Stimulated activated memory B cell treated with anti-CD40 and anti-IgM and Interleukin-4, amounts not matched to agents 10 μg/mL and 1 μg/mL and 100 μg/mL, for 72 hours (primary cell): Measurements from ENCODE around the gene LAPTM5.
A peak's percentile ranks its signal among the peaks of the same experiment; 100 is the strongest.

ENCODE experiments used
- ATAC-seq: fragments of 150-1000 bp; cut with Tn5 transposase; 2 replicates; pipeline ENCODE4 v1.10.0; 2021
- H3K27ac Mint-ChIP-seq: one replicate; pipeline ENCODE4 v1.8.0; 2022; ENCODE audit warnings: mild to moderate bottlenecking, mixed read lengths
- H3K27me3 Mint-ChIP-seq: one replicate; pipeline ENCODE4 v1.8.0; 2022; ENCODE audit warnings: mixed read lengths
- H3K36me3 Mint-ChIP-seq: one replicate; pipeline ENCODE4 v1.8.0; 2022; ENCODE audit warnings: mixed read lengths
- H3K4me1 Mint-ChIP-seq: one replicate; pipeline ENCODE4 v1.8.0; 2022; ENCODE audit warnings: mixed read lengths
- H3K4me3 Mint-ChIP-seq: one replicate; pipeline ENCODE4 v1.8.0; 2022; ENCODE audit warnings: mild to moderate bottlenecking, moderate library complexity, mixed read lengths
- H3K9me3 Mint-ChIP-seq: one replicate; pipeline ENCODE4 v1.8.0; 2022; ENCODE audit warnings: mixed read lengths

LAPTM5 gene

DNA sequence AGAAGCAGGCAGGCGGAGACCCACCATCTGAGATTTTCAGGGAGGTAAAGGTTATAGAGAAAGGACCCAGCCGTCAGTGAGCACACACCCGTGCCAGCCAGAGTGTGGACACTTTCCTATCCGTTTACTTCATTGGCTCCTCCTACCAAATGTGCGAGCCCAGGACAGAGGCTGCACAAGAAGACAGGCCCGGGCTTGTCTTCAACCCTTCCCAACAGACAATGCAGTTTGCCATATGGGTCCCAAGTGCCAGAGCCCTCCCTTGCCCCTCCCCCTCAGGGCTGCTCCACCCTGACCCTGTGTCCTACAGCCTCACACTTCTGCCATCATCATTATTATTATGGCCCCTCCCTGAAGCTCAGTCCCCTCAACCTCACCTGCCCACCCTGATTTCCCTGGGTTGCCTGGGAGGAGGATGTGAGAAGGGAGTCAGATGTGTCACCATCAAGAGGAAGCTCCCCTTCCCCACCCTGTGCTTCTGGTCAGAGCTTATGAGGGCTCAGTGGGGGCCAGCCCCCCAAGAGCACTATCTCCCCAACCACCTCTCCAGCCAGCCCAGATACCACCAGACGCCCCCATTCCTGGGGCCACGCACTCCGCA is 9.4 kb downstream of the LAPTM5 start:
- no peaks in the 10 kb centered on the region for H3K27me3 Mint-ChIP-seq
- H3K9me3 Mint-ChIP-seq, result no peaks in the 10 kb centered on the region
- peaks cover 98% of the 10 kb centered on the region for H3K4me1 Mint-ChIP-seq
- H3K27ac Mint-ChIP-seq, result peak overlapping the region; percentile 90
- peak overlapping the region; percentile 88 for H3K4me3 Mint-ChIP-seq
- ATAC-seq, result no peak
- H3K36me3 Mint-ChIP-seq, result peaks cover 88% of the 10 kb centered on the region

DNA sequence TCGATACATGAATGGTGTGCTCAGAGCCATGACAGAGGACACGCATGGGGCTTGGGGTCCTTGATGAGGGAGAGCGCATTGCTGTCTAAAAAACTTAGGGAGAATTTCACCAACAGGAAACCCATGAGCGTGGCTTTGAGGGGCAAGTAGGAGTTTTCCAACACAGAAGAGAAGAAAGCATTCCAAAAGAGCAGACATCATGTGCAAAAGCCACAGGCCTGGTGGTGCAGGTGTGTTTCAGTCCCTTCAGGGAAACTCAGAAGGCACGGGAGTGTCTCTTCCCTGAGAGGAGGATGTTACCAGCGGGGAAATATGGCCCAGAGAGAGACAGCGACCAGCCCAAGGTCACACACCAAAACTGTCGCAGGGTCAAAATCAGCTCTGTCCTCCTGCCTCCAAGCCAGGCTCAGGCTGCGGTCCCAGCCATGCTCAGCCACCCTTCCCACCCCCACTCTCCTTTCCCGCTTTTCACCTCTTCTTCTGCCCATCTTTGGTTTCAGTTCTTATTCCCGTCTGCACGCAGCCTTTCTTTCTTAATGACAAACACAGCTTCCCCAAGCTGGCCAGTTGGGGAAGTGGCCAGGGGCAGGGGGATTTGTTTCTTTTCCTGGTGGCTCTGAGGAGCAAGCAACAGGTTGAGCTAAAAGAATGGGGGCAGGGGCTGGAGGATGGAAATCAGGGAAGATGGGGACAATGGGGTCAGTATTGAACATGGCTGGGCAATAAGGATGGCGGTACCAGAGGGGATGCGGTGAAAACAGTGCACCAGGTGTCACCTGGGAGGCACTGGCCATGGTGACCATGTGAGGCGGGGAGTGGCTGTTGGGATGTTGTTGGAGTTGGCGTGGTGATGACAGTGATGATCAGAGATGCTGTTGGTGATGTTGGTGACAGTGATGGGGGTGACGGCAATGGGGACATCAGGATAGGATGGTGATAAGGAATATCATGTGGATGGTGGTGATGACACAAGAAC is 10.3 kb downstream of the LAPTM5 start:
- Mint-ChIP-seq H3K4me3 (peak overlapping the region; percentile 88), H3K27me3 (no peaks in the 10 kb centered on the region), H3K36me3 (peaks cover 86% of the 10 kb centered on the region), H3K27ac (peak overlapping the region; percentile 90), H3K9me3 (no peaks in the 10 kb centered on the region), H3K4me1 (peaks cover 96% of the 10 kb centered on the region)
- no peak for ATAC-seq

DNA sequence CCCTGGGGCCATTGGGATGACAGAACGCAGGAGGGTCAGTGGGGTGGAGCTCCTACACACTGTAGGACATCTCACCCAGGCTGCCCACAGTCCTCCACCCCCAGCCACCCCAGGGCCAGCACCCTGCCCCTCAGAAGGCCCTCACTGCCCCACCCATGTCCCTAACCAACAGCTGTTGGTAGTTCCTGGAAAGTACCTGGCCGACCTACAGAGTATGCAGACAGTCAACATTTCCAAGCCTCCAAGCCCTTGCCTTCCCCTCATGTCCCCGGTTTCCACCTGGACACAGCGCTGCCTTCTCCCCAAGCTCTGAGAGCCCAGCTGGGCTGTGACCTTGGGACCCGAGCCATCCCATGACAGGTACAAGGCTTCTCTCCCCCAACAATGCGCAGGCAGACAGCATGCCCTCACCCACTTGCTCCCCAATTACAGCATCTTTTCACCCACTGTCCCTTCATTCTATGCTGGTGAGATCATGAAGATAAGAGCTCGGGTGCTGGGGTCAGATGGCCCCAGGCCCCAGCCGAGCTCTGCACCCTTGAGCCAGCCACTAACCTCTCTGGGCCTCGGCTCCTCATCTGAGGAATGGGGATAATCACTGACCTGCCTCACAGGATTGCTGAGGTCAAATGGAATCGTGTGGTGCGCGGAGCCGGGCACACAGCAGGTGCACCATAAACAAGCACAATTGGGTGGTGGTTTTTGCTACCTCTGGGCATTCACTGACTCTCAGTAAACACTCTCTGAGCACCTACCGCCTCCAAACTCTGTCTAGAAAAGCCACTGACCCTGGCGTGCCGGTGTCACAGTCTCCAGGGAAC is 11.2 kb downstream of the LAPTM5 start:
- no peaks in the 10 kb centered on the region for H3K9me3 Mint-ChIP-seq
- ATAC-seq, result peak; percentile 42
- no peaks in the 10 kb centered on the region for H3K27me3 Mint-ChIP-seq
- H3K4me1 Mint-ChIP-seq, result peaks cover 96% of the 10 kb centered on the region
- H3K4me3 Mint-ChIP-seq, result peak overlapping the region; percentile 88
- H3K27ac Mint-ChIP-seq, result peak overlapping the region; percentile 90
- H3K36me3 Mint-ChIP-seq, result peaks cover 92% of the 10 kb centered on the region

DNA sequence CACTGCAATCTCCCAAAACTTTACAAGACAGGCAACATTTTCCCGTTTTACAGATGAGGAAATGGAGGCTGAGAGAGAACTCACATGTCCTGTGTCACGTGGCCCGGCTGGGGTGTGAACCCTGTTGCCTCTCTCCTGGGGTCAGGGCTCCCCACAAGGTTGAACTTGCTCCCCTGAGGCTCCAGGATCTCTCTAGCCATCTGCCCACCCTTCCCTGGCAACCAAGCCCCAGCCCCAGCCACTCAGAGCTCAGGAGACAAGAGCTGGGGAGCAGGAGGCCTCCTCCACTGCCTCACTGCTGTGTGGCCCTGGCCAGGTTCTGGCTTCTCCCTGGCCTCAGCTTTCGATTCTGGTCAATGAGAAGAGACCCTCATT is 11.8 kb downstream of the LAPTM5 start:
- Mint-ChIP-seq H3K27ac (peak overlapping the region; percentile 90), H3K4me1 (peaks cover 96% of the 10 kb centered on the region), H3K27me3 (no peaks in the 10 kb centered on the region), H3K36me3 (peaks cover 93% of the 10 kb centered on the region), H3K9me3 (no peaks in the 10 kb centered on the region), H3K4me3 (peak overlapping the region; percentile 88)
- ATAC-seq, result no peak

DNA sequence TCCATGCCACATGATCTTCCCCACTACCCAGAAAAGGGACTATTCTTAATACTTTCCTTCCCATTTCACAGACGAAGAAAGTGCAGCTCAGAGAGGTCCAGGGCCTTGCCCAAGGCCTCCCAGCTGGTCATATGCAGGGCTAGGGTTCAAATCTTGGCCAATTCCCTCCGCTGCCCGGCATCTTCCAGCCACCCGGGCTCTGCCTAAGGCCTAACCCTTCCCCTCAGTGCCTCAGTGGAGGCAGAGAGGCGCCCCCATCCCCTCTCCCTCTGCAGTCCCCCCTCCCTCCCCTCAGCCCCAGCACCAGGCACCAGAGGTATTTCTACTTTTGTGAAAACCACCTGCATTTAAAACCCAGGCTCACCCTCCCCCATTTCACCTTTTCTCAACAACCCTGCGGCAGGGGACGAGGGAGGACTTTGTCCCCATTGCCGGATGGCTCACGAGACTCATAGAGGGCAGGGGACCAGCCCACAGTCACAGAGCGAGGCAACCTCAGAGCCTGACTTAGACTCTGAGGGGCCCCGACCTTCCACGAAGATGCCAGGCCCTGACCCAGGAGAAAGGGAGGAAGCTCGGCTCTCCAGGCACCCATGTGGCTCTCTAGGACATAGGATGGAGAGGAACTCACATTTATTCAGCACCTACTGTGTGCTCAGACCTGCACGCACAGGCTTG is 12.3 kb downstream of the LAPTM5 start:
- Mint-ChIP-seq H3K9me3 (no peaks in the 10 kb centered on the region), H3K4me1 (peaks cover 96% of the 10 kb centered on the region), H3K36me3 (peaks cover 93% of the 10 kb centered on the region), H3K27ac (peak overlapping the region; percentile 90), H3K27me3 (no peaks in the 10 kb centered on the region), H3K4me3 (peak overlapping the region; percentile 88)
- no peak for ATAC-seq

DNA sequence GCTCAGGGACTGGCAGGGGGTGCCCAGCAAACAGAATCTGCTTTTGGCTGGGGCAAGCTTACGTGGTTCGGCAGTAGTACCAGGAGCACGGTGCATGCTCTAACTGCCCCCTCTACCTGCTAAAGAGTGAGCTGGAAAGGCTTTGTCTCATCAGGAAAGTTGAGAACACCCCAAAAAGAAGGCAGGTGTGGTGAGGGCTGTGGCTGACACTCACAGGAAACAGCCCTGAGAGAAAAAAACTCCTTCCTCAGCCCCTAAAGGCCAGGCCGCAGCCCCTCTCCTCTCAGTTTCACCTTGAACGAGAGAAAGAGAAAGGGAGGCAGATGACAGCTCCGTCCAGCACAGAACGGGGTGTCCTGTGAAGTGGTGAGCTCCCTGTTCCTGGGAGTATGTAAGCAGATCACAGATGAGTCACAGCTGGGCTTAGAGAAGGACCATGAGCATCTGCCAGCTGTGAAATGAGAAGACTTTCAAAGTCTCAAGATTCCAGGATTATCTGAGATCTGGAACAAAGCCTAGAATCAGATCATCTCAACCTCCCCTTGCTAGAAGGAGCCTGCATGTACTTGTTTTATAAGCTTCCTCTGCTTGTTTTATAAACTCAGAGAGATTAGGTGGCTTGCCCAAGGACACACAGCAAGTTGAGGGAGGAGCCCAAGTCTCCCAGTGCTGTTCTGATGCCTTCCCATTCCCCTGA is 13.4 kb downstream of the LAPTM5 start:
- H3K36me3 Mint-ChIP-seq, result peaks cover 93% of the 10 kb centered on the region
- peak overlapping the region; percentile 69 for H3K4me3 Mint-ChIP-seq
- no peaks in the 10 kb centered on the region for H3K9me3 Mint-ChIP-seq
- peak overlapping the region; percentile 90 for H3K27ac Mint-ChIP-seq
- H3K4me1 Mint-ChIP-seq, result peaks cover 96% of the 10 kb centered on the region
- ATAC-seq, result peak; percentile 44
- no peaks in the 10 kb centered on the region for H3K27me3 Mint-ChIP-seq

DNA sequence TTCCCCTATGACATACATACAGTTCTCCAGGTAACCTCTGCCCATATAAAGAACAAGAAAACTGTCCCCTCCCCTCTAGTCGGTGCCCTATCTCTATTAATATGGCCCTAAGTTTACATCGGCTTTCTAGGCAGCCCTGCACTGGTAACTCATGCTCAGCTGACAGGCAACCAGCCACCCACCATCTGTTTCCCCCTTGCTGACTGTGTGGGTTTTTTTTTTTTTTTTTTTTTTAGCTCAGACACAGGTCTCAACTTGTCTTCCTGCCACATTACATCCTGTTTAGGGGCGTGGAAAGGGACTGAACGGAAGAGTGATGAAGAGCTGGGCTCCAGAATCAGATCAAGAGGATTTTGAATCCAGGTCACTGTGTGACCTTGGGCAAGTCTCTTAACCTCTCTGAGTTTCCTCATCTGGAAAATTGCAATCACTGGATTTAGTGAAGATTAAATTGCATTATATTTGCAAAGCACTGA is 14.0 kb downstream of the LAPTM5 start:
- H3K4me1 Mint-ChIP-seq, result peaks cover 96% of the 10 kb centered on the region
- H3K36me3 Mint-ChIP-seq, result peaks cover 93% of the 10 kb centered on the region
- no peaks in the 10 kb centered on the region for H3K27me3 Mint-ChIP-seq
- no peaks in the 10 kb centered on the region for H3K9me3 Mint-ChIP-seq
- H3K4me3 Mint-ChIP-seq, result peak overlapping the region; percentile 69
- H3K27ac Mint-ChIP-seq, result peak overlapping the region; percentile 90
- peak; percentile 81 for ATAC-seq

DNA sequence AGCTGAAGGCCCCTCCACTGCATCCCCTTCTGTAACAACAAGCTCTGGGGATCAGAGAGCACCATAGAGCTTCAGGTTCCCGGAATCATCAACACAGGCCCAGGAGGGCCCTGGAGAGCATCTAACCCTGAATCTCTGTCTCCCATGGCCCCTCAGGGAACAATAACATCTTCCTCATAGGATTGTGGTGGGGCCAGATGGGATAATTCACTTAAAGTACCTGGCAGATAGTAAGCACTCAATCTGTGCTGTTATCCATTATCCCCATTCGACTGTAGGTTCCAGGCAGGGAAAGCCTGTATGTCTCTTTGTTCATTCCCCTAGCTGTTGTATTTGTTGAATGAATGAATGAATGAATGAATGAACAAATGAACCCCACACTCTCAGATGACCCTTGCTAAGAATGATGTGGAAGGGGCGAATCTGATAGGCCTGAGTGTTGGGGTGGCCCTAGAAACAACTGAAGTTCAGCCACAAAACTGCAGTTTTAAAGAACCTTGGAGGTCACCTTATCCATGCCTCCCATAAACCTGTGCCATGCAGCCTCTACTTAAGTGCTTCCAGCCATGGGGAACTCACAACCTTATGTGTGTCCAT is 14.5 kb downstream of the LAPTM5 start:
- no peak for ATAC-seq
- Mint-ChIP-seq H3K9me3 (no peaks in the 10 kb centered on the region), H3K36me3 (peaks cover 94% of the 10 kb centered on the region)

DNA sequence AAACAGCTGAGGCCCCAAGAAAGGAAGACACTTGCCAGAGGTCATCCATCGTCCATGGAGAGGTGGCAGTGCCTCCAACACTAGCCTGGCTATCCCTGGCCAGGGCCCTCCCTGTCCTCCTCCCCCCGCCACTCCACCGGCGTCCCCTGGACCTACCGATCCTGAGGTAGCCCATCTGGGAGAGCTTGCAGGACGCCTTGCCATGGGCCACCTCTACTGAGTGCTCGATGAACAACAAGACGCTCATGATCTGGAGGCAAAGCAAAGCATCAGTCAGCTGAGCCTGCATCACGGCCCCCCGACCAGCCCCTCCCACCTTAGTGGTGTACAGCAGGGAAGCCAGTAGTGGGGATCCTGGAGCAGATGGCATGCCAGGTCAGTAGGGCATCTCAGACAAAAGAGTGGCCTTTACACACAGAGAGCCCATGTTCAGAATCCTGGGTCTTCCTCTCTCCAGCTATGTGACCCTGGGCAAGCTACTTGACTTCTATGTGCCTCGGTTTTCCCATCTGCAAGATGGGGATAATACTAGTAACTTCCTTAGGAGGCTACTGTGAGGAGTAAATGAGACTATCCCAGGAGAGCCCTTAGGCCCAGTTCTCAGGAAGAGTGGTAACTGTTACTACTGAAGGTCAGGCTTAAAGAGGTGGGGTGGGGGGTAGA is 15.1 kb downstream of the LAPTM5 start:
- no peak for ATAC-seq
- peak overlapping the region; percentile 80 for H3K27ac Mint-ChIP-seq
- H3K4me1 Mint-ChIP-seq, result peaks cover 91% of the 10 kb centered on the region

More for the DNA sequence above, 14.5 kb downstream of the LAPTM5 start:
- peak overlapping the region; percentile 90 for H3K27ac Mint-ChIP-seq
- H3K4me3 Mint-ChIP-seq, result peak overlapping the region; percentile 69
- peaks cover 96% of the 10 kb centered on the region for H3K4me1 Mint-ChIP-seq
- H3K27me3 Mint-ChIP-seq, result no peaks in the 10 kb centered on the region

DNA sequence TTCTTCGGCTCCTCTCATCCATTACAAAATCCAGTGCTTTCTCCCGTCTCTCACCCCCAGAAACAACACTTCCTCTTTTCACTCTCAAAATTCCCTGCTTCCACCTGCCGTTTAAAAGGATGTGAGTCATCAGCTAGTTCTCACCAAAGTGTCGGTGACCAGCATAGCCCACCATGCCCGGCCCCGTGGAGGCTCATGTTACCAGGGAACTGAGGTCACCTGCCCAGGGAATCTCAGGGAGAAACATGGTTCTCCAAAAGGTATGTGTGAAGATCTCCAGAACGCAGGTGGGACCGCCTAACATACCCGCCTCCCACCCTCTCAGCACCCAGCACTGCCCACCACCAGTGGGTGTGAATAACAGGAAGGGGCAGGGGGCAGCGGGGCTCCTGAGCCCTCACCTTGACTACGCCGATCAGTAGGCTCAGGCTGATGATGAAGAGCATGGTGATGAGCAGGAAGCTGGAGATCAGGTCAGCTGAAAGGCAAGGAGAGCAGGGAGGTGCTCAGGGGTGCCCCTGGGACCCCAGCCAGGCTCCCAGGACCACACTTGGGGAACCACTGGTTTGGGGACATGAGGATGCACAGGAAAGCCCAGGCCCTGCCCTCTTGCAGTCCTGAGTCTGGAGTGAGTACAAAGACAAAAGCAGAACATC is 16.2 kb downstream of the LAPTM5 start:
- ATAC-seq, result no peak
- peaks cover 81% of the 10 kb centered on the region for H3K4me1 Mint-ChIP-seq
- H3K27me3 Mint-ChIP-seq, result no peaks in the 10 kb centered on the region
- peak overlapping the region; percentile 40 for H3K4me3 Mint-ChIP-seq
- peaks cover 94% of the 10 kb centered on the region for H3K36me3 Mint-ChIP-seq
- peak overlapping the region; percentile 80 for H3K27ac Mint-ChIP-seq
- H3K9me3 Mint-ChIP-seq, result no peaks in the 10 kb centered on the region

More for the DNA sequence above, 15.1 kb downstream of the LAPTM5 start:
- Mint-ChIP-seq H3K27me3 (no peaks in the 10 kb centered on the region), H3K9me3 (no peaks in the 10 kb centered on the region), H3K36me3 (peaks cover 94% of the 10 kb centered on the region), H3K4me3 (no peak overlapping the region)

DNA sequence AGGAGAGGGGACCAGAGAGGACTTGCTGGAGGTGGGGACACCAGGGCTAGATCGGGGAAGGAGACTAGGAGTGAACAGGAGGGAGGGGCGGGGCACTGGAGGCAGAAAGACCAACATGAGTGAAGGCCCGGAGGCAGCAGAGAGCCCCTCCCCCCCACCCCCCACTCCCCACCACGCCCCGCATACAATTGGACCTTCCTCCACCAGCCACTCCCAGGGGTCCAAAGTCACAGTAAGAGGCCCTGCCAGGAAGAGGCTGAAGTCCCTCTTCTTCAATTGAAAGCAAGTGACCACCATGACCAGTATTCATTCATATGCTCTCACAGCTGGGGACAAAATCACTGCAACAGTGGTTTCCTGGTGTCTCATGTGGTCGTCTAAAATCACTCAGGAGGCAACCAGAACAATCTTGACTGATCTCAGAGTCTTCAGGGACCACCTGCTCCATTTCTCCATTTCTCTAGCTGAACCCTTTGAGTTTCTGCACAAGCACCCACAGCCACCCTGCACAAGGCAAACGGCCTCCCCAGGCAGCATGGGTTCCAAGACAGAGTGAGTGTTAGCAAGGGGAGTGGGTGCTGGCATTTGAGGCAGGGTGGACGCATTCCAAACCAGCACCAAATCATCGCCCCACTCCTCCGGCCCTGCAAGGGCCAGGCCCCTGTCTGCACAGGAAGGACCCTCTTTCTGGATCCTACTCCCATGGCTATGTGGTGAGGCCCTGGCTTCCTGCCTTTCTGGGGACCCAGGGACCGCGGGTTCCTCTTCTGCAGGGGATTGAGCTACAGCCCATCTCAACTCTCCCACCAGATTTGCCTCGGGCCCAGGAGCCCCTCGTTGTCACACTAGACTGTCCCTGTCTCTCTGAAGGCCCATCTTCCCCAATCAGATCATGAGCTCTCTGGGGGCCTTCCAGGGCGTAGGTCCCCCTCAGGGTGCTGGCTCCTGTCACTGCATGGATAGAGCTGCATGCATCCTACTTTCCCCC is 17.0 kb downstream of the LAPTM5 start:
- Mint-ChIP-seq H3K9me3 (no peaks in the 10 kb centered on the region), H3K4me1 (peaks cover 75% of the 10 kb centered on the region), H3K27ac (peak overlapping the region; percentile 80), H3K36me3 (peaks cover 94% of the 10 kb centered on the region), H3K27me3 (no peaks in the 10 kb centered on the region), H3K4me3 (peak overlapping the region; percentile 40)
- ATAC-seq, result no peak

DNA sequence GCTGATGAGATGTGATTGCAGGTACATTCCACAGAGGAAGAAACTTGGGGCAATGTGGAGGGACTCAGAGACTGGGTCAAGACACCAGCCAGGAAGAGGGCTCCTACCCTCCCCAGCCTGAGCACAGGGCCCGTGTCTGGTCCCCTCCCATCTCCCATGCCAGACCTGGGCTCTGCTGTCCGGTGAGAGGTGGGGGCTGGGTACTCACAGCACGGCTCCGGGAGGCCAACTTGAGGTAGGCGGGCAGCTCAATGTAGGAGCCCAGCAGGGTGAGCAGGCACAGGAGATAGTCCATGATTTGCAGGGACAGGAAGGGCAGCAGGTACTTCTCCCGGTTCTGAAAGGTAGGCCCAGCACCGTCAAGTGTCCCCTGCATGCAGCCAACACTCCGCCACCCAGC is 18.0 kb downstream of the LAPTM5 start:
- no peaks in the 10 kb centered on the region for H3K9me3 Mint-ChIP-seq
- no peak overlapping the region for H3K4me3 Mint-ChIP-seq
- H3K27ac Mint-ChIP-seq, result peak overlapping the region; percentile 80
- H3K36me3 Mint-ChIP-seq, result peaks cover 94% of the 10 kb centered on the region
- H3K4me1 Mint-ChIP-seq, result peaks cover 70% of the 10 kb centered on the region
- H3K27me3 Mint-ChIP-seq, result no peaks in the 10 kb centered on the region
- ATAC-seq, result no peak
